K562 (cell line): ENCODE data around the gene NUP62. TPM values are rescaled to one million over a fixed set of nuclear protein-coding genes. Genes with fewer than 3 reads are reported as not detected.
A peak's percentile ranks its signal among the peaks of the same experiment; 100 is the strongest.

Experiments used
- ARID1B ChIP-seq: fragments of 450-650 bp; IDR thresholded peaks from 2 replicates; pipeline ENCODE4 v1.6.1; 2016; ENCODE audit warnings: antibody characterized with exemption, mild to moderate bottlenecking, inconsistent platforms
- CTCF ChIP-seq, 3 experiments: IDR thresholded peaks in 2 of 3; conservative IDR thresholded peaks in 1 of 3; 2 replicates each; pipeline ENCODE4 v1.5.1; 2011 to 2012; ENCODE audit warnings: low read length in 3 of 3, mild to moderate bottlenecking in 3 of 3, control low read depth in 2 of 3, improper control_type of control experiment in 1 of 3, inconsistent platforms in 1 of 3, low read depth in 1 of 3, mixed read lengths in 1 of 3, moderate library complexity in 1 of 3; ENCODE audit not compliant: insufficient read depth in 2 of 3
- DMBX1 ChIP-seq: fragments of 250-450 bp; sonication (Bioruptor Pico); IDR thresholded peaks from 2 replicates; pipeline ENCODE4 v1.8.0; 2022; ENCODE audit warnings: inconsistent platforms, mild to moderate bottlenecking, moderate library complexity, borderline replicate concordance
- FOXP1 ChIP-seq: sonication (generic); formaldehyde crosslinking; IDR thresholded peaks from 2 replicates; pipeline ENCODE4 v1.8.0; 2022; ENCODE audit warnings: mild to moderate bottlenecking, missing genetic modification reagents
- IRF2 ChIP-seq: sonication (generic); formaldehyde crosslinking; IDR thresholded peaks from 2 replicates; pipeline ENCODE4 v1.8.1; 2022; ENCODE audit warnings: mild to moderate bottlenecking, missing genetic modification reagents
- MAFF ChIP-seq: IDR thresholded peaks from 2 replicates; pipeline ENCODE4 v1.6.1; 2012; ENCODE audit warnings: low read length, improper control_type of control experiment
- MYC ChIP-seq, 2 experiments: fragments of 250-450 bp in 1 of 2; sonication (Bioruptor Pico) in 1 of 2; IDR thresholded peaks; 2 replicates each; pipeline versions ENCODE4 v1.5.1 to v1.6.1; 2012 to 2021; ENCODE audit warnings: low read depth in 2 of 2, borderline replicate concordance in 1 of 2, improper control_type of control experiment in 1 of 2, low read length in 1 of 2, mild to moderate bottlenecking in 1 of 2, moderate library complexity in 1 of 2
- NBN ChIP-seq: fragments of 450-650 bp; IDR thresholded peaks from 2 replicates; pipeline ENCODE4 v1.6.1; 2016; ENCODE audit warnings: low read depth, mild to moderate bottlenecking
- NELFE ChIP-seq: IDR thresholded peaks from 2 replicates; pipeline ENCODE4 v1.6.1; 2011; ENCODE audit warnings: mild to moderate bottlenecking; ENCODE audit not compliant: insufficient read depth, insufficient read length
- STAG1 ChIP-seq: sonication (generic); formaldehyde crosslinking; IDR thresholded peaks from 2 replicates; pipeline ENCODE4 v1.5.0; 2020; ENCODE audit warnings: missing genetic modification reagents, borderline replicate concordance
- TGIF2 ChIP-seq: sonication (generic); formaldehyde crosslinking; IDR thresholded peaks from 2 replicates; pipeline ENCODE4 v1.8.1; 2022; ENCODE audit warnings: mild to moderate bottlenecking, missing genetic modification reagents, moderate library complexity
- U2AF2 ChIP-seq: fragments of 200-400 bp; formaldehyde crosslinking; optimal IDR thresholded peaks from 2 replicates; pipeline ENCODE3; 2017; ENCODE audit warnings: low read depth, mild to moderate bottlenecking, low read length
- ZBTB17 ChIP-seq: fragments of 450-650 bp; formaldehyde crosslinking; IDR thresholded peaks from 2 replicates; pipeline ENCODE4 v1.4.0; 2020; ENCODE audit warnings: mild to moderate bottlenecking
- ZNF41 ChIP-seq: fragments of 250-450 bp; sonication (Bioruptor Pico); conservative IDR thresholded peaks from 2 replicates; pipeline ENCODE4 v1.4.0; 2020; ENCODE audit warnings: mild to moderate bottlenecking
- ZNF445 ChIP-seq: fragments of 250-450 bp; sonication (Bioruptor Pico); IDR thresholded peaks from 2 replicates; pipeline ENCODE4 v1.4.0; 2020; ENCODE audit warnings: low read depth, mild to moderate bottlenecking, moderate library complexity
- ZNF639 ChIP-seq, 2 experiments: fragments of 200-800 bp in 1 of 2; sonication (Bioruptor generic) in 1 of 2; sonication (generic) in 1 of 2; formaldehyde crosslinking in 1 of 2; IDR thresholded peaks in 1 of 2; conservative IDR thresholded peaks in 1 of 2; 2 replicates each; pipeline versions ENCODE4 v1.5.0 to v1.6.1; 2016 to 2020; ENCODE audit warnings: missing compliant biosample characterization in 1 of 2, missing genetic modification characterization in 1 of 2, missing genetic modification reagents in 1 of 2
- ZNF717 ChIP-seq: fragments of 250-450 bp; sonication (Bioruptor Pico); IDR thresholded peaks from 2 replicates; pipeline ENCODE4 v1.5.0; 2021
- polyA plus RNA-seq, 8 experiments: library from polyadenylated mRNA; depleted of rRNA in 4 of 8; stranded (reverse) in 5 of 8; unstranded in 3 of 8; fragments of >200 nt; fragmentation: Nextera tagmentation in 2 of 8; fragmentation: Illumina TruSeq in 1 of 8; extraction: Ambion mirVana in 2 of 8; extraction: Trizol in 1 of 8; gene quantifications; 2 replicates each; pipeline versions ENCODE4 v1.2.1 to v1.2.3, GENCODE V29; 2011 to 2014; ENCODE audit warnings: inconsistent platforms in 1 of 8, missing spikeins in 1 of 8
- total RNA-seq, 7 experiments: library from RNA; depleted of rRNA in 6 of 7; stranded (reverse); fragments of >200 nt in 6 of 7; fragmentation: Illumina TruSeq in 2 of 7; extraction: Trizol in 2 of 7; gene quantifications; 2 replicates each; pipeline versions ENCODE4 v1.2.1 to v1.2.3, GENCODE V29; 2011 to 2021; ENCODE audit warnings: low replicate concordance in 1 of 7

The NUP62 gene
- total and polyA plus RNA-seq, 9 of the 15 experiments (the other 6 are each of a cell fraction or from before 2014, with no cell fraction given), result 16.9 to 109 (median 66.0) TPM

- TF ChIP-seq ZNF639 (CRISPR knock-in tag; conservative IDR thresholded peaks at IDR 0.05 in 1 of 2, IDR thresholded peaks at IDR 0.05 in 1 of 2), result peak in 1 of 2 experiments; percentile 69; a peak in 1 of 4 replicates
- TF ChIP-seq MAFF, result no peak
- no peak for TF ChIP-seq STAG1 (CRISPR knock-in tag)
- peak; percentile 46; the same call in 1 of the 2 replicates for TF ChIP-seq FOXP1 (CRISPR knock-in tag)
- TF ChIP-seq ZNF445, result no peak
- TF ChIP-seq ZNF41 (CRISPR knock-in tag), result no peak
- TF ChIP-seq MYC (IDR thresholded peaks at IDR 0.05; ENCODE audit: low read depth, low read length), result 0 out of 2 replicates have a peak, but pooled peaks have one; percentile 5
- no peak; the same call in 1 of the 2 replicates for TF ChIP-seq MYC (CRISPR knock-in tag; IDR thresholded peaks at IDR 0.05; ENCODE audit: borderline replicate concordance, low read depth)
- TF ChIP-seq ZNF717, result no peak
- TF ChIP-seq ZBTB17 (CRISPR knock-in tag), result peak; percentile 29; the same call in 1 of the 2 replicates
- no peak for TF ChIP-seq U2AF2
- TF ChIP-seq NBN, result no peak
- no peak for TF ChIP-seq TGIF2
- TF ChIP-seq DMBX1, result no peak
- no peak for TF ChIP-seq IRF2 (CRISPR knock-in tag)
- no peak for TF ChIP-seq NELFE
- TF ChIP-seq ARID1B, result no peak; the same call in 1 of the 2 replicates
- TF ChIP-seq CTCF (IDR thresholded peaks at IDR 0.05 in 2 of 3, conservative IDR thresholded peaks at IDR 0.05 in 1 of 3; ENCODE audit: insufficient read depth in 2 of 3, low read depth in 1 of 3, low read length in 3 of 3), result 0 out of 6 replicates have a peak, but pooled peaks of 1 of the 3 experiments have one; percentile 1
Observed at GRCh38 chr19:49869484-49870308, 59.6 kb downstream of the NUP62 start (continued).
